Measurements from ENCODE around the gene MAVS.
A peak's percentile ranks its signal among the peaks of the same experiment; 100 is the strongest.
"Not testable (repeated sequence)": the region's sequence is repeated elsewhere in the genome, so short reads cannot be mapped to it uniquely, and the experiment has no call there.

Gene MAVS

DNA sequence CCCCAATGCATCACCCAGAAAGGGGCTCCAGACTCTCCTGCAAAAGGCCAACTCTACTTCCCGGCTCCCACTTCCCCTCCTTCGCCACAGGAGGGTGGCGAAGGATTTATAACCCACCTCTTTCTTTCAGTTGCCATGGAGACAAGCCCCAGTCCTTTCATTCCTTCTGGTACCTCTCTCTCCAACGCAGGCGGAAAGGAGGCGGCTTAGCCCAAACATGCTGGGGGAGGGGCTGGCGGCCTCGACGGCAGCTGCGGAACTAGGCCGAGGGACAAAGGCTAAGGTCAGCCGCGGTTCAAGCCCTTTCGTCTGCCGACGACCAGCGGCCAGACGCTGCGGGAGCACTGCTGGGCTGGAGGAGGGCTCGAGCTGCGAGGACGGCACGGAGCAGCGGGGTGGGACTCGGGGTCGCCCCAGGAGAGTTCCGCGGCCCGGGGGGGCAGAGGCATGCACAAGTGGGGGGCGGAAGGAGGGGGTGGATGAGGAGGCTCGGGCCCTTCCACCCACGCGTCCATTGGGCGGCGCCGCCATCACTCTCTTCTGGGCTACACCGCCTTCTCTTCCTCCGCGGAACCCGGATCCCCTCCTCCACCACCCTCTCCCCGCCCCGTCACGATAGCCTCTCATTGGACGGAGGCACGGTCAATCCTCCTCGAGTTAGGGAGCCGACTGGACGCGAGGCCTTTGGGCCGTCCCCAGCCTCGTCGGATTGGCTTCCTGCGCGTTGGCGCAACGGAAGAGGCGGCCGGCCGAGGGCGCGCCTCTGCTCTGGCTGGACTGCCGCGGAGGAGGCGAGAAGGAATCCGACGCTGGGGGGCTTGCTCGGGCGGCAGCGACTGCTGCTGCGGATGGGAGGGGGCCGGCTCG lies 42.2 kb downstream of the MAVS start, which contains the start of gene PANK2:
TSS of gene PANK2 (plus strand) at position 766 of the 867 bp plus-strand sequence.
- peak; percentile 94 for DNase-seq (ENCODE audit: low read depth)

DNA sequence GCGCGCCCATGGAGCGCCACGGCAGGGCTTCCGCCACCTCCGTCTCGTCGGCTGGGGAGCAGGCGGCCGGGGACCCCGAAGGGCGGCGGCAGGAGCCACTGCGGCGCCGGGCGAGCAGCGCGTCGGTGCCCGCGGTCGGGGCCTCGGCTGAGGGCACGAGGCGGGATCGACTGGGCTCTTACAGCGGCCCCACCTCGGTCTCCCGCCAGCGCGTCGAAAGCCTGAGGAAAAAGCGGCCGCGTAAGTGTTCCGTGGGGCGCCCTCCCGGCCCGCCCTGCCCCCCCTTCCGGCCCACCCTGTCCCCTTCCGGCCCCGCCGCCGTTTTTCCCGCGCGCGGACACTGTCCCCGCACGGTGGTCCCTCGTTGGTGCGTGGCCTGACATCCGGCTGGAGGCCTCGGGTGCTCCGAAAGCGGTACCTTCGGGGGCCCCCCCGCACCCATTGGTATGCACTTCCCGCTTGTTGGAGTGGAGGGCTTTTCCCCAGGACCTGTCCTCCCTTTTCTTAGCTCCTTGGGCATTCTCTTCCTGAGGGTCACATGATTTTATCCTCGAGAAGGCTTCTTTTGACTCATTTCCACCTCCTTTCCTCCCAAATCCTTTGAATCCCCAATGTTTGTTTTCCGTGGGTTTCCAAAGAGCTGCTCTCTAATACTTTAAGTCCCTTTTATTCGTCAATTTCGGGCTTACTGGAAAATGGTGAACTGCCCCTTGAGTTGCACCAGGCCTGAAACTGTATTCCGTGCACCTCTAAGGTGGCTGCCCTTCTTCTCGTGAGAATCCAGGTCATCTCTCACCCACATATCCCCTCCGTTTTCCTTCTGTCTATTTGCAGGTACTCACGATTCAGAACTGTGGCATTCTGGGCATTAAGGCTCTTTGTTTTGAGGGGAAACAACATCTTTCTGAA lies 43.1 kb downstream of the MAVS start:
- peak; percentile 13 for DNase-seq (ENCODE audit: low read depth)

GRCh38 chr20:3890398-3890751 lies 43.7 kb downstream of the MAVS start:
- DNase-seq (ENCODE audit: low read depth): no peak

- DNase-seq (ENCODE audit: low read depth): no peak
Measured at GRCh38 chr20:3890999-3891929, 44.6 kb downstream of the MAVS start.

DNA sequence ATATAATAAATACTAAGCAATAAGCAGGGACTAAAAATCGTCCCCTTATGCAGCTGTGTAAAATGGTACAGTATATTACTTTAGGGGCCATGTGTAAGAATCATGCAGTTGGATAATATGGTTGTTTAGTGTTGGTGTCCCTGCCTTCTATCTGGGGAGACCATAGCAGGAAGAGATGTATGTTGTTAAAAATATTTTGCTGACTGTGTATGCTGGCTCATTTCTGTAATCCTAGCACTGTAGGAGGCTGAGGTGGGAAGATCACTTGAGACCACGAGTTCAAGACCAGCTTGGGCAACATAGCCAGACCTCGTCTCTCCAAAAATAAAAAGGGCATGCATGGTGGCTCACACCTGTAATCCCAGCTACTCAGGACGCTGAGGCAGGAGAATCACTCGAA lies 48.2 kb downstream of the MAVS start:
- no peak for DNase-seq (ENCODE audit: low read depth)

DNA sequence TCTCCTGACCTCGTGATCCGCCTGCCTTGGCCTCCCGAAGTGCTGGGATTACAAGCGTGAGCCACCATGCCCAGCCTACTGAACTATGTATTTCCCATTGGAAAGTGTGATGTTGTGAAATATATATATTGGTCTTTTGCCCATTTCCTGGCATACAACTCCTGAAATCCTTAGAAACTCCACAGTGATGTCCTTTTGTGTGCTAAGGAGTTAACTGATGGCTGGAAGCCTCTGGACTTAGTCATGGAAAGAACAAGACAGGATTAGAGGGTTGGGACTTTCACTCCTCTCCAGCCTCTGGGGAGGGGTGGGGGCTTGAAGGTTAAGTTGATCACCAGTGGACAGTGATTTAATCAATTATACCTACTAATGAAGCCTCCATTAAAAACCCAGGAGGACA lies 49.7 kb downstream of the MAVS start:
- no peak for DNase-seq (ENCODE audit: low read depth)

- DNase-seq (ENCODE audit: low read depth): no peak
Measured at GRCh38 chr20:3896853-3897583, 50.4 kb downstream of the MAVS start.

DNA sequence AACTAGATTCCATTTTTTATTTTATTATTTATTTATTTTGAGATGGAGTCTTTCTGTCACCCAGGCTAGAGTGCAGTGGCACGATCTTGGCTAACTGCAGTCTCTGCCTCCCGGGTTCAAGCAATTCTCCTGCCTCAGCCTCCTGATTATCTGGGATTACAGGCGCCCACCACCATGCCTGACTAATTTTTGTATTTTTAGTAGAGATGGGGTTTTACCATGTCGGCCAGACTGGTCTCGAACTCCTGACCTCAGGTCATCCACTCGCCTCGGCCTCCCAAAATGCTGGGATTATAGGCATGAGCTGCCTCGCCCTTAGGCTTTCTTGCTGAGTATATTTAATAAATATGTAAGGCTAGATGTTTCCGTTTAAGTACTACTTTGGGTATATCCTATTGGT lies 51.5 kb downstream of the MAVS start:
- not testable (repeated sequence) for DNase-seq (ENCODE audit: low read depth)

- no peak for DNase-seq (ENCODE audit: low read depth)
Measured at GRCh38 chr20:3898639-3899038, 52.0 kb downstream of the MAVS start.

DNA sequence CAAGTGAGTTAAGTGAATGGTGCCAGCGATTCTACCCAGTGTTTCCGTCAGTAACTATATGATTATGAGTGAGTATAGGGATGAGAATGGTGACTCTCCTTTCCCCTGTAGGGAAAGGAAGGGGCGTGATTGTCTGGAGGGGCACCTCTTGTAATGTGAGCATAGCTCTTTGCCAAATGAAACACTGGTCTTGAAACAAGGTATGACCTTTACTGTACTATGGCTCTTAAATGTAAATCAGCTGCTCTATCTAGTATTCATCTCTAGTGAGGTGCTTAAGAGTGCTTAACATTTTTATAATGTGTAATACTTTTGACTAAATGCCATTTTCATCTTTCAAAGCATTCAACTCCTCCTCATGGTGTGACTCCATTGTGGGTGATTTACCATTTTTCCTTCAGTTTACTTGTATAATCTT lies 53.6 kb downstream of the MAVS start:
- DNase-seq (ENCODE audit: low read depth): no peak

GRCh38 chr20:3901028-3901705 lies 54.5 kb downstream of the MAVS start:
- DNase-seq (ENCODE audit: low read depth): no peak

GRCh38 chr20:3901706-3902440 lies 55.2 kb downstream of the MAVS start:
- no peak for DNase-seq (ENCODE audit: low read depth)

GRCh38 chr20:3902446-3902845 lies 55.8 kb downstream of the MAVS start:
- no peak for DNase-seq (ENCODE audit: low read depth)

- DNase-seq (ENCODE audit: low read depth): no peak
Measured at GRCh38 chr20:3904224-3904623, 57.6 kb downstream of the MAVS start.

DNA sequence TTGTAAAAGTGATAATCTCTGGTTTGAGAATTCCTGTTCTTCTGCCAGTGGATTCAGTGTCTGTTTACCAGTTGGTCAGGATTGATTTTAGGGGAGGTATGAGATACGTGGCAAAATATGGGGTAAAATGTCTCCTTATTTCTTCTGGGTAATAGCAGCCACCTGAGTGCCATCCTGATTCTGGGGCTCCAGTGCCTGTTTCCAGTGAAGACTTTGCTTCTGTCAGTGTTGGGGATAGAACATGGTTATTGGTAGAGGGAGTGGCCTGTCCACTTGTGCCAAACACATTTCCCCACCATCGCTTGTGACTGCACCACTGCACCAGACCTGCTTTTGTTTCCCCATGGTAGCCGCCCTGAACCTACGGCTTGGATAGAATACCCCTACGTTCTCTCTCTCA lies 58.2 kb downstream of the MAVS start:
- no peak for DNase-seq (ENCODE audit: low read depth)

DNA sequence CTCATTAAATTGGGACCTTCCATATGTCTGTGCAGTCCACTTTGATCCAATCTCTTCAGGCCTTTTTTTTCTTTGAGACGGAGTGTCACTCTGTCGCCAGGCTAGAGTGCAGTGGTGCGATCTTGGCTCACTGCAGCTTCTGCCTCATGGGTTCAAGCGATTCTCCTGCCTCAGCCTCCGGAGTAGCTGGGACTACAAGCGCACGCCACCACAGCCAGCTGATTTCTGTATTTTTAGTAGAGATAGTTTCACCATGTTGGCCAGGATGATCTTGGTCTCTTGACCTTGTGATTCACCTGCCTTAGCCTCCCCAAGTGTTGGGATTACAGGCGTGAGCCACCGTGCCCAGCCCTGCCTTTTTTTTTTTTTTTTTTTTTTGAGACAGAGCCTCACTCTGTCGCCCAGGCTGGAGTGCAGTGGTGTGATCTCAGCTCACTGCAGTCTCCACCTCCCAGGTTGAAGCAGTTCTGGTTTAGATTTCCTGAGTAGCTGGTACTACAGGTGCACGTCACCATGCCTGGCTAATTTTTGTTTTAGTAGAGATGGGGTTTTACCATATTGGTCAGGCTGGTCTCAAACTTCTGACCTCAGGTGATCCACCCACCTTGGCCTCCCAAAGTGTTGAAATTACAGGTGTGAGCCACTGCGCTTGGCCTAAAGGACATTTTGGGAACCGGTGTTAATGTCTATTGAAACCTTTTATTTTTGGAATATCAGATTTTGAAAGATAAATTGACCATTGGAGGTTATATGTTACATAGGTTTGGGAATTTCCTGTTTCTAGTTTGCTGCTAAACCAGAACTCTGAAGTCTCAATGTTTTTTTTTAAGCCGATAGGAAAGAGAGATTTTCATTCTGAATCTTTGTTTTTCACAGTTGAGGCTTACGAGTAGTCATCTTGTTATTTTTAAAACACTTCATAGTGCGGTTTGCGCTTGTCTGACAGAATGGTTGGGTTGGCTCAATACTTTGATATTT lies 60.4 kb downstream of the MAVS start:
- not testable (repeated sequence) for DNase-seq (ENCODE audit: low read depth)

DNA sequence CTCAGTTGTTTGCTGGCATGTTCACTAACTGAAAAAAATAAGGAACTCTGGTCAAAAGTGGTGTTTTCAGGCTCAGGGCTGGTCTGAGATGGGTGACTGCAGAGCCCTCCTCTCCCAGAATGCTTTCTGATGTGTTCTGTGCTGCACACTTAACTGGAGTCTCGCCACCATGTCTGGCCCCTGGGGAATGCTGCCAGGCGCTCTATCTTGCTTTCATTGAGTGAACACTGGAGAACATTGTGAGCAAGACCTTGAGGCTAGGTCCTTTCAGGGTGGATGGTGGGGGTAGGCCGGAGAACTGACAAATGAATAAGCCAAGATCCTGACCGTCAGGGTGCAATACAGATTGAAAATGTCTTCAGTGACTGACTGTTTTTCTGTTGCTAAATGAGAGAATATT lies 62.0 kb downstream of the MAVS start:
- DNase-seq (ENCODE audit: low read depth): no peak

GRCh38 chr20:3909952-3910366 lies 63.3 kb downstream of the MAVS start:
- no peak for DNase-seq (ENCODE audit: low read depth)

- DNase-seq (ENCODE audit: low read depth): no peak
Measured at GRCh38 chr20:3910853-3911252, 64.2 kb downstream of the MAVS start.

Measured in stimulated activated CD8-positive, alpha-beta memory T cell treated with anti-CD3 and anti-CD28 coated beads, Interleukin-12 subunit alpha, Interleukin-12 subunit beta, amount 100 ng/mL, for 1 hour (primary cell).